Heart right ventricle (tissue), 16 donors: Measurements from ENCODE around the gene GPD1. TPM values are rescaled to one million over a fixed set of nuclear protein-coding genes. Genes with fewer than 3 reads are reported as not detected.
"Not testable (repeated sequence)": the region's sequence is repeated elsewhere in the genome, so short reads cannot be mapped to it uniquely, and the experiment has no call there.

Source experiments
- ATAC-seq, 8 donors: fragments of 200-7000 bp; cut with Tn5 transposase; one replicate each; pipeline ENCODE4 v1.9.1; 2020; ENCODE audit warnings: mild to moderate bottlenecking in 8 of 8, moderate library complexity in 8 of 8, moderate number of reproducible peaks in 1 of 8
- DNase-seq, 2 donors: peaks; one replicate each; pipeline ENCODE4 v3.0.0-alpha.2; 2020
- H3K27ac ChIP-seq, 10 donors: fragments of 200-600 bp; sonication (generic) in 2 of 10; one replicate each; pipeline versions ENCODE4 v1.5.0 to v1.8.0; 2020 to 2022; ENCODE audit warnings: mild to moderate bottlenecking in 3 of 10
- H3K27me3 ChIP-seq, 7 donors: fragments of 200-600 bp; one replicate each; pipeline ENCODE4 v1.8.0; 2021 to 2022; ENCODE audit warnings: mild to moderate bottlenecking in 2 of 7
- H3K36me3 ChIP-seq, 9 donors: fragments of 200-600 bp; sonication (generic) in 1 of 9; one replicate each; pipeline versions ENCODE4 v1.5.0 to v1.8.0; 2020 to 2022; ENCODE audit warnings: mild to moderate bottlenecking in 2 of 9
- H3K4me1 ChIP-seq, 9 donors: fragments of 200-600 bp; sonication (generic) in 1 of 9; one replicate each; pipeline versions ENCODE4 v1.5.0 to v1.8.0; 2020 to 2022; ENCODE audit warnings: mild to moderate bottlenecking in 4 of 9
- H3K4me3 ChIP-seq, 10 donors: fragments of 200-600 bp; sonication (generic) in 2 of 10; one replicate each; pipeline versions ENCODE4 v1.5.0 to v1.8.0; 2020 to 2022; ENCODE audit warnings: mild to moderate bottlenecking in 7 of 10, moderate library complexity in 2 of 10
- H3K9me3 ChIP-seq, 11 donors: fragments of 200-600 bp in 10 of 11; sonication (generic) in 2 of 11; one replicate each; pipeline versions ENCODE4 v1.5.0 to v1.8.0; 2013 to 2022; ENCODE audit warnings: mild to moderate bottlenecking in 2 of 11, control low read depth in 1 of 11, moderate library complexity in 1 of 11
- CTCF ChIP-seq, 9 donors: fragments of 200-600 bp; sonication (generic) in 2 of 9; IDR thresholded peaks; one replicate each; pipeline versions ENCODE4 v1.5.0 to v1.8.0; 2021 to 2022; ENCODE audit warnings: antibody characterized with exemption in 9 of 9, mild to moderate bottlenecking in 5 of 9, moderate library complexity in 1 of 9
- WGBS, 2 donors: extraction: QIAGEN DNeasy Blood & Tissue Kit; methylation state at CpG; one replicate each; pipeline ENCODE4 v1.1.7; 2013; ENCODE audit warnings: inconsistent platforms in 1 of 2; 5-methylcytosine and 5-hydroxymethylcytosine counted together
- intact Hi-C, 10 donors: fragments of 100-400 bp; cut with DNase I; formaldehyde crosslinking; loops; one replicate each; pipeline versions ENCODE4 v1.11.1 to v1.14.2; 2022
- polyA plus RNA-seq, 2 donors: library from polyadenylated mRNA; stranded (reverse); fragments of 200-250 nt; gene quantifications; one replicate each; pipeline ENCODE4 v1.2.3, GENCODE V29; 2013
- total RNA-seq, 10 donors: library from RNA; stranded (reverse); fragmentation: NEBNext Ultra II Directional in 3 of 10; extraction: Animal tissue kit (Norgen Biotek cat#: 25700) in 3 of 10; gene quantifications; one replicate each; pipeline versions ENCODE4 v1.2.1 to v1.2.4, GENCODE V29; 2021 to 2023
- donor health status: Arrhythmogenic right ventricular cardiomyopathy.
- donor health status: ischemic (EF 13 %, LVEDD 7.1; RV severe dilation, severe dysfunction).
- donor health status: healthy with polysubstance abuse.
- donor health status: DM: no; HTN: yes; CAD: no.
- donor health status: DM: no; HTN: no; CAD: no.
- donor health status: ischemic (EF 25% LVEDD 6.9; RV normal size, moderate dysfunction).
- donor health status: ischemic (EF 25% LVEDD 5.7; RV mildly dilated, moderate dysfunction).
- donor health status: healthy.
- donor health status: DM: yes; HTN: yes; CAD: no.
- donor health status: Ischemic cardiomyopathy.
- donor health status: ischemic (EF 35%, LVEDD 5.7; RV mildly dilated, moderate dysfunction).
- donor health status: nonischemic (EF 11% LVEDD 7.7; RV severe dilation, severe dysfunction).
- donor health status: DM: yes; HTN: yes; CAD: no.
- donor health status: PGD.
- donor health status: ischemic (EF 29% LVEDD 5.4; RV normal size, mild dysfunction).
- donor health status: nonischemic (EF 23%, LVEDD 6.1; RV moderate dilation, normal function).

GPD1 gene
- total and polyA plus RNA-seq, 12 donors = 5.2 to 67.7 (median 15.3) TPM

GRCh38 chr12:50083301-50083700 lies 20.5 kb upstream of the GPD1 start:
- Histone ChIP-seq H3K27ac (no peak overlapping the region), H3K4me1 (peaks cover 0 to 26% (median 13%) of the 10 kb centered on the region in 9 donors), H3K27me3 (no peaks in the 10 kb centered on the region), H3K36me3 (peaks cover 0 to 19% (median 15%) of the 10 kb centered on the region in 9 donors), H3K9me3 (no peaks in the 10 kb centered on the region), H3K4me3 (no peak overlapping the region)
- TF ChIP-seq CTCF (IDR thresholded peaks at IDR 0.05) = no peak
- WGBS, 2 donors = 80 to 94% methylated on average over 1 of the region's 1 CpG
- DNase-seq (no peak), ATAC-seq (no peak)
- intact Hi-C loops = loop anchor here in 2 of 10 donors (1.0 to 10.0 kb wide), 2 partner anchors 86 to 232 kb away; no protein-coding TSS in a partner anchor

DNA sequence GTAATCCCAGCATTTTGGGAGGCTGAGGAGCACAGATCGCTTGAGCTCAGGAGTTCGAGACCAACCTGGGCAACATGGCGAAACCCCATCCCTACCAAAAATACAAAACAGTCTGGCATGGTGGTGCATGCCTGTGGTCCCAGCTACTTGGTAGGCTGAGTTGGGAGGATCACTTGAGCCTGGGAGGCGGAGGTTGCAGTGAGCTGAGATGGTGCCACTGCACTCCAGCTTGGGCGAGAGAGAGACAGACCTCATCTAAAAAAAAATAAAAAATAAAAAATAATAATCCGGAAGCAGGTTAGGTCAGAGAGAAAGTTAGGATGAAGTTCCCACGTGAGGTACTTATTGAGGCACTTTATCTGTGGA lies 19.4 kb upstream of the GPD1 start:
- intact Hi-C loops = loop anchor here in 3 of 10 donors (2.0 to 10.0 kb wide), 2 partner anchors 26 to 230 kb away; no protein-coding TSS in a partner anchor
- not testable (repeated sequence) for H3K27me3 ChIP-seq, DNase-seq, H3K9me3 ChIP-seq
- peaks cover 0 to 34% (median 13%) of the 10 kb centered on the region in 9 donors for H3K4me1 ChIP-seq
- ATAC-seq = peak in 1 of 8 donors; percentile 0
- peak overlapping the region; percentile 73 to 99 (median 90) for H3K4me3 ChIP-seq
- peaks cover 0 to 30% (median 16%) of the 10 kb centered on the region in 9 donors for H3K36me3 ChIP-seq
- 39 to 40% methylated on average over 7 of the region's 7 CpGs for WGBS, 2 donors
- peak overlapping the region; percentile 95 to 100 (median 98) for H3K27ac ChIP-seq

GRCh38 chr12:50084775-50085614 lies 18.8 kb upstream of the GPD1 start, which contains the start of gene SMARCD1:
TSS of gene SMARCD1 (plus strand) at chr12:50085342. CDS start at chr12:50085370, 28 bp downstream.
- H3K4me1 ChIP-seq = peaks cover 0 to 34% (median 13%) of the 10 kb centered on the region in 9 donors
- peak within 1 kb of the TSS; percentile 73 to 99 (median 90) for H3K4me3 ChIP-seq
- TF ChIP-seq CTCF (IDR thresholded peaks at IDR 0.05) = peak in 8 of 9 donors; percentile 12 to 78 (median 59)
- ATAC-seq (peak; percentile 95 to 98 (median 96)), DNase-seq (peak; percentile 93)
- peaks cover 0 to 36% (median 22%) of the 10 kb centered on the region in 9 donors for H3K36me3 ChIP-seq
- no peaks in the 10 kb centered on the region for H3K27me3 ChIP-seq
- WGBS, 2 donors = 0% methylated on average over 62 to 69 of the region's 69 CpGs
- peak within 1 kb of the TSS; percentile 95 to 100 (median 98) for H3K27ac ChIP-seq
- no peaks in the 10 kb centered on the region for H3K9me3 ChIP-seq
- intact Hi-C loops = loop anchor here in 7 of 10 donors (1.0 to 10.0 kb wide), 6 partner anchors 26 to 230 kb away; partner anchors contain the start of gene CERS5 (in 4 of the 7)

DNA sequence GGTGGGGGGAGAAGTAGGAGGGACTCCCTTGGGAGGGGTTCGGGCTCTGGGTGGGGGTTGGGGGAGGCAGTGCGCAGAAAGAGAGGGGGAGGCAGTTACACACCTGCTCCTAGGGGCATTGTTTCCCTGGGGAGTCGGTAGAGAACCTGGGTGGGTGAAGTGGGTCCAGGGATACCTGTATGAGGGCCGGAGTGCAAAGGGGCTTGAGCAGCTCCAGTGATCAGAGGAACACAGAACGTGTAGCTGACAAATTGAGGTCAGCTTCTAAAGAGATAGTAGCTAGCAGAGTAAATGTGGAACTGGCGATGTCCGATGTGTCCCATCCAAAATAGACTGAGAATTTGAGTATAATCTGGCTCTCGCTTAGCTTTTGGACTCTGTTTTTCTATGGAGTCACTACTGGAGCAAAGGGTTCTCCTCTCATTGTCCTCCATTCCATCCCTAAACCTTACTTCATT lies 18.2 kb upstream of the GPD1 start:
- H3K27me3 ChIP-seq = no peaks in the 10 kb centered on the region
- 3 to 7% methylated on average over 8 of the region's 8 CpGs for WGBS, 2 donors
- H3K4me1 ChIP-seq = peaks cover 0 to 34% (median 13%) of the 10 kb centered on the region in 9 donors
- peak overlapping the region; percentile 95 to 100 (median 98) for H3K27ac ChIP-seq
- no peak for TF ChIP-seq CTCF (IDR thresholded peaks at IDR 0.05)
- intact Hi-C loops = loop anchor here in 8 of 10 donors (1.0 to 10.0 kb wide), 6 partner anchors 25 to 229 kb away; partner anchors contain the start of gene CERS5 (in 4 of the 8)
- H3K9me3 ChIP-seq = no peaks in the 10 kb centered on the region
- peaks cover 0 to 43% (median 27%) of the 10 kb centered on the region in 9 donors for H3K36me3 ChIP-seq
- DNase-seq (no peak), ATAC-seq (no peak)
- peak overlapping the region; percentile 73 to 99 (median 90) for H3K4me3 ChIP-seq
